SK-N-SH (cell line): ENCODE measurements around the gene C1GALT1C1L. TPM values are rescaled to one million over a fixed set of nuclear protein-coding genes. Genes with fewer than 3 reads are reported as not detected.
A peak's percentile ranks its signal among the peaks of the same experiment; 100 is the strongest.

Experiments used
- CTCF ChIA-PET: fragments of 300-600, 350-600 bp; formaldehyde crosslinking; extraction: SDS; loops from one replicate; lab custom pipeline; 2021; lab: Yijun Ruan, JAX
- POLR2A ChIA-PET: fragments of 350-600 bp; sonication (Branson Sonifier 250); formaldehyde crosslinking; extraction: SDS; loops from one replicate; lab custom pipeline; 2020; ENCODE audit warnings: antibody characterized with exemption, inconsistent platforms; lab: Yijun Ruan, JAX
- DNase-seq: peaks from one replicate; pipeline ENCODE4 v3.0.0; 2012
- H2AFZ ChIP-seq: fragments of 200-600 bp; sonication (generic); 2 replicates; pipeline ENCODE4 v1.8.1; 2016; ENCODE audit warnings: antibody characterized with exemption, mild to moderate bottlenecking, low read depth
- H3F3A ChIP-seq: fragments of 200-600 bp; sonication (generic); replicated peaks from 2 replicates; pipeline ENCODE3; 2016; ENCODE audit warnings: antibody characterized with exemption, mild to moderate bottlenecking; ENCODE audit not compliant: insufficient read depth
- H3K27ac ChIP-seq, 2 experiments: fragments of 200-500 bp in 1 of 2; fragments of 200-600 bp in 1 of 2; sonication (Bioruptor generic) in 1 of 2; sonication (generic), shearing (Covaris generic) in 1 of 2; 2 replicates each; pipeline versions ENCODE4 v1.5.1 to v1.6.1; 2014 to 2016; ENCODE audit warnings: low read depth in 2 of 2, inconsistent platforms in 1 of 2, low read length in 1 of 2, mild to moderate bottlenecking in 1 of 2, mixed read lengths in 1 of 2
- H3K27me3 ChIP-seq: fragments of 200-600 bp; sonication (generic), shearing (Covaris generic); 2 replicates; pipeline ENCODE4 v1.6.1; 2016; ENCODE audit warnings: mixed run types; ENCODE audit not compliant: insufficient read depth
- H3K36me3 ChIP-seq, 2 experiments: fragments of 200-500 bp in 1 of 2; fragments of 200-600 bp in 1 of 2; sonication (Bioruptor generic) in 1 of 2; sonication (generic) in 1 of 2; replicated peaks in 1 of 2; 2 replicates each; pipeline versions ENCODE3 to v1.5.1; 2014 to 2016; ENCODE audit warnings: low read length in 1 of 2, mild to moderate bottlenecking in 1 of 2; ENCODE audit not compliant: insufficient read depth in 2 of 2, control insufficient read depth in 1 of 2
- H3K4me1 ChIP-seq, 2 experiments: fragments of 200-500 bp in 1 of 2; fragments of 200-600 bp in 1 of 2; sonication (Bioruptor generic) in 1 of 2; sonication (generic), shearing (Covaris generic) in 1 of 2; 2 replicates each; pipeline versions ENCODE4 v1.5.1 to v1.6.1; 2014 to 2016; ENCODE audit warnings: low read depth in 1 of 2, low read length in 1 of 2, mixed run types in 1 of 2; ENCODE audit not compliant: insufficient read depth in 2 of 2, control insufficient read depth in 1 of 2
- H3K4me2 ChIP-seq: fragments of 200-600 bp; sonication (generic), shearing (Covaris generic); 2 replicates; pipeline ENCODE4 v1.6.1; 2017; ENCODE audit warnings: mixed run types
- H3K4me3 ChIP-seq, 2 experiments: fragments of 200-500 bp in 1 of 2; fragments of 200-600 bp in 1 of 2; sonication (Bioruptor generic) in 1 of 2; sonication (generic), shearing (Covaris generic) in 1 of 2; 2 replicates each; pipeline versions ENCODE4 v1.5.1 to v1.8.1; 2014 to 2016; ENCODE audit warnings: low read depth in 2 of 2, inconsistent platforms in 1 of 2, low read length in 1 of 2, mild to moderate bottlenecking in 1 of 2, mixed read lengths in 1 of 2, moderate library complexity in 1 of 2
- H3K79me2 ChIP-seq: fragments of 200-600 bp; sonication (generic); 2 replicates; pipeline ENCODE4 v1.8.1; 2017; ENCODE audit warnings: mild to moderate bottlenecking; ENCODE audit not compliant: insufficient read depth
- H3K9ac ChIP-seq: fragments of 200-600 bp; sonication (generic); 2 replicates; pipeline ENCODE4 v1.6.1; 2017; ENCODE audit warnings: mixed run types
- H3K9me2 ChIP-seq: fragments of 200-600 bp; sonication (generic); 2 replicates; pipeline ENCODE4 v1.6.1; 2017; ENCODE audit warnings: mixed run types
- H3K9me3 ChIP-seq: fragments of 200-600 bp; sonication (generic); 2 replicates; pipeline ENCODE4 v1.6.1; 2017; ENCODE audit warnings: mixed run types, mild to moderate bottlenecking, moderate library complexity
- H4K20me1 ChIP-seq: fragments of 200-600 bp; sonication (generic); 2 replicates; pipeline ENCODE4 v1.6.1; 2017; ENCODE audit warnings: mild to moderate bottlenecking, mixed run types; ENCODE audit not compliant: insufficient read depth
- CHD2 ChIP-seq: fragments of 150-350 bp; IDR thresholded peaks from 2 replicates; pipeline ENCODE4 v1.6.1; 2018; ENCODE audit warnings: low read length; ENCODE audit not compliant: partially characterized antibody
- ELF1 ChIP-seq: IDR thresholded peaks from 2 replicates; pipeline ENCODE4 v1.4.0; 2012
- EP300 ChIP-seq, 2 experiments: IDR thresholded peaks; 2 replicates each; pipeline versions ENCODE4 v1.4.0 to v1.6.1; 2012; ENCODE audit warnings: borderline replicate concordance in 1 of 2, low read depth in 1 of 2, low read length in 1 of 2
- EZH2phosphoT487 ChIP-seq: fragments of 200-600 bp; sonication (generic); IDR thresholded peaks from 2 replicates; pipeline ENCODE4 v1.6.1; 2017; ENCODE audit warnings: low read depth, mixed run types, mild to moderate bottlenecking, antibody characterized with exemption, moderate library complexity, borderline replicate concordance
- FOSL2 ChIP-seq: IDR thresholded peaks from 2 replicates; pipeline ENCODE4 v1.4.0; 2012; ENCODE audit warnings: low read depth, mild to moderate bottlenecking, moderate library complexity, borderline replicate concordance
- FOXJ3 ChIP-seq: sonication (generic); formaldehyde crosslinking; IDR thresholded peaks from 2 replicates; pipeline ENCODE4 v1.5.1; 2020; ENCODE audit warnings: mild to moderate bottlenecking, missing genetic modification reagents
- FOXM1 ChIP-seq: IDR thresholded peaks from 2 replicates; pipeline ENCODE4 v1.4.0; 2012; ENCODE audit warnings: low read depth, mild to moderate bottlenecking
- GABPA ChIP-seq: IDR thresholded peaks from 2 replicates; pipeline ENCODE4 v1.4.0; 2012; ENCODE audit warnings: low read depth, mild to moderate bottlenecking
- JUND ChIP-seq: IDR thresholded peaks from 2 replicates; pipeline ENCODE4 v1.4.0; 2012
- MAX ChIP-seq: IDR thresholded peaks from 2 replicates; pipeline ENCODE4 v1.4.0; 2012; ENCODE audit warnings: low read depth
- MEF2A ChIP-seq: IDR thresholded peaks from 2 replicates; pipeline ENCODE4 v1.4.0; 2012; ENCODE audit warnings: low read depth, borderline replicate concordance
- NFIC ChIP-seq: IDR thresholded peaks from 2 replicates; pipeline ENCODE4 v1.4.0; 2012; ENCODE audit warnings: borderline replicate concordance
- POLR2AphosphoS5 ChIP-seq: IDR thresholded peaks from 2 replicates; pipeline ENCODE4 v1.6.1; 2012; ENCODE audit warnings: low read depth, low read length
- RAD21 ChIP-seq: IDR thresholded peaks from 2 replicates; pipeline ENCODE4 v1.6.1; 2012; ENCODE audit warnings: mild to moderate bottlenecking, low read length
- REST ChIP-seq: IDR thresholded peaks from 2 replicates; pipeline ENCODE4 v1.6.1; 2012; ENCODE audit warnings: mild to moderate bottlenecking, low read depth, low read length, moderate library complexity
- TAF1 ChIP-seq: IDR thresholded peaks from 2 replicates; pipeline ENCODE4 v1.6.1; 2012; ENCODE audit warnings: low read depth, mild to moderate bottlenecking, low read length, moderate library complexity, borderline replicate concordance
- TCF12 ChIP-seq: IDR thresholded peaks from 2 replicates; pipeline ENCODE4 v1.4.0; 2012
- TEAD4 ChIP-seq: IDR thresholded peaks from 2 replicates; pipeline ENCODE4 v1.4.0; 2012; ENCODE audit warnings: mild to moderate bottlenecking, borderline replicate concordance; ENCODE audit not compliant: insufficient read depth
- USF1 ChIP-seq: IDR thresholded peaks from 2 replicates; pipeline ENCODE4 v1.4.0; 2012; ENCODE audit warnings: low read depth, borderline replicate concordance
- YY1 ChIP-seq: IDR thresholded peaks from 2 replicates; pipeline ENCODE4 v1.4.0; 2012; ENCODE audit warnings: low read depth, mild to moderate bottlenecking
- ZBTB33 ChIP-seq: IDR thresholded peaks from 2 replicates; pipeline ENCODE4 v1.4.0; 2012; ENCODE audit warnings: low read depth, borderline replicate concordance
- WGBS: methylation state at CpG from one replicate; pipeline ENCODE4 v1.1.6; 2017; ENCODE audit warnings: low lambda C conversion rate; 5-methylcytosine and 5-hydroxymethylcytosine counted together
- polyA plus RNA-seq, 3 experiments: library from polyadenylated mRNA; depleted of rRNA; stranded (reverse); fragments of >200 nt; gene quantifications; 2 replicates each; pipeline ENCODE4 v1.2.3, GENCODE V29; 2012

C1GALT1C1L gene
- polyA plus RNA-seq, 1 of the 3 experiments (the other 2 are of a cell fraction), result 2.6 TPM

GRCh38 chr2:43708178-43708577 lies 31.9 kb upstream of the C1GALT1C1L start:
- 95% methylated on average over 6 of the region's 6 CpGs for WGBS
- Histone ChIP-seq H3K4me2 (no peak overlapping the region), H3K27ac (no peak overlapping the region), H3K9me2 (no peaks in the 10 kb centered on the region), H3K9ac (no peak overlapping the region), H3K79me2 (no peaks in the 10 kb centered on the region), H3K36me3 (no peaks in the 10 kb centered on the region), H3K27me3 (no peaks in the 10 kb centered on the region), H3K4me3 (no peak overlapping the region), H3F3A (no peaks in the 10 kb centered on the region), H3K4me1 (peaks cover 0 to 8% of the 10 kb centered on the region in 2 experiments; a peak in 1 of 4 replicates), H3K9me3 (no peaks in the 10 kb centered on the region), H4K20me1 (no peaks in the 10 kb centered on the region), H2AFZ (peak overlapping the region; percentile 21; the same call in 1 of the 2 replicates)
- ChIA-PET CTCF (interaction anchor here (1.3 to 1.4 kb wide), 3 partner anchors 14 to 100 kb away, joined by 3 to 5 read pairs (median 4); no protein-coding TSS in a partner anchor), POLR2A (no interaction called here)
- no peak for TF ChIP-seq TCF12
- no peak for TF ChIP-seq EZH2phosphoT487
- TF ChIP-seq FOXJ3 (CRISPR knock-in tag), result no peak
- no peak for TF ChIP-seq FOXM1
- no peak for TF ChIP-seq POLR2AphosphoS5
- no peak for TF ChIP-seq NFIC
- no peak for TF ChIP-seq JUND
- no peak for TF ChIP-seq TAF1
- TF ChIP-seq REST, result no peak
- no peak for TF ChIP-seq MEF2A
- no peak for DNase-seq

GRCh38 chr2:43707255-43708015 lies 31.2 kb upstream of the C1GALT1C1L start:
- Histone ChIP-seq H3K27me3 (no peaks in the 10 kb centered on the region), H3K9me2 (no peaks in the 10 kb centered on the region), H3K4me3 (no peak overlapping the region), H3K79me2 (no peaks in the 10 kb centered on the region), H3K4me1 (peaks cover 0 to 8% of the 10 kb centered on the region in 2 experiments; a peak in 1 of 4 replicates), H2AFZ (peak overlapping the region; percentile 21; the same call in 1 of the 2 replicates), H3F3A (no peaks in the 10 kb centered on the region), H3K27ac (peak overlapping the region in 1 of 2 experiments; percentile 54; a peak in 2 of 4 replicates), H4K20me1 (no peaks in the 10 kb centered on the region), H3K9me3 (no peaks in the 10 kb centered on the region), H3K36me3 (no peaks in the 10 kb centered on the region), H3K9ac (no peak overlapping the region), H3K4me2 (no peak overlapping the region)
- ChIA-PET POLR2A (no interaction called here), CTCF (interaction anchor here (1.3 kb wide), 2 partner anchors 24 to 99 kb away, joined by 4 to 5 read pairs; no protein-coding TSS in a partner anchor)
- DNase-seq, result no peak
- 37% methylated on average over 7 of the region's 7 CpGs for WGBS
- TF ChIP-seq ZBTB33 (no peak), CHD2 (no peak), USF1 (no peak), YY1 (no peak), ELF1 (no peak), TEAD4 (no peak), FOSL2 (peak; percentile 75), MAX (0 out of 2 replicates have a peak, but pooled peaks have one; percentile 33), EP300 (IDR thresholded peaks at IDR 0.05; ENCODE audit: borderline replicate concordance in 1 of 2, low read depth in 1 of 2, low read length in 1 of 2) (no peak), GABPA (0 out of 2 replicates have a peak, but pooled peaks have one; percentile 17), FOXJ3 (CRISPR knock-in tag) (no peak), FOXM1 (no peak), RAD21 (no peak)
